HG02970 (cell line): Measurements from ENCODE around the gene SLC6A18.

Source experiments
- ATAC-seq: cut with Tn5 transposase; IDR thresholded peaks from one replicate; pipeline ENCODE4 v1.9.1; 2021; ENCODE audit warnings: mild to moderate bottlenecking, moderate library complexity, moderate number of reproducible peaks; ENCODE audit not compliant: unreplicated experiment, low FRiP score

SLC6A18 gene

GRCh38 chr5:1214163-1214935 lies 10.8 kb upstream of the SLC6A18 start:
- no peak for ATAC-seq

GRCh38 chr5:1214936-1215220 lies 10.3 kb upstream of the SLC6A18 start:
- ATAC-seq = no peak

- no peak for ATAC-seq
These were observed 9.7 kb upstream of the SLC6A18 start for GRCh38 chr5:1215320-1216096.

GRCh38 chr5:1216211-1216917 lies 8.8 kb upstream of the SLC6A18 start:
- ATAC-seq = no peak

GRCh38 chr5:1216918-1217295 lies 8.3 kb upstream of the SLC6A18 start:
- ATAC-seq = no peak

- no peak for ATAC-seq
These were observed 7.5 kb upstream of the SLC6A18 start for GRCh38 chr5:1217596-1218206.

- no peak for ATAC-seq
These were observed 6.7 kb upstream of the SLC6A18 start for GRCh38 chr5:1218351-1219080.

GRCh38 chr5:1219098-1219767 lies 5.9 kb upstream of the SLC6A18 start:
- no peak for ATAC-seq

GRCh38 chr5:1219768-1220100 lies 5.4 kb upstream of the SLC6A18 start:
- ATAC-seq = no peak

GRCh38 chr5:1220351-1220750 lies 4.8 kb upstream of the SLC6A18 start:
- ATAC-seq = no peak

- no peak for ATAC-seq
These were observed 4.3 kb upstream of the SLC6A18 start for GRCh38 chr5:1220831-1221230.

GRCh38 chr5:1221721-1222120 lies 3.5 kb upstream of the SLC6A18 start:
- no peak for ATAC-seq

- no peak for ATAC-seq
These were observed 3.0 kb upstream of the SLC6A18 start for GRCh38 chr5:1222147-1222546.

- no peak for ATAC-seq
These were observed 2.4 kb upstream of the SLC6A18 start for GRCh38 chr5:1222621-1223277.

- ATAC-seq = no peak
These were observed 1.9 kb upstream of the SLC6A18 start for GRCh38 chr5:1223278-1223670.

- ATAC-seq = no peak
These were observed 550 bp upstream of the SLC6A18 start for GRCh38 chr5:1224631-1225030.

GRCh38 chr5:1226231-1226630 lies 1.1 kb downstream of the SLC6A18 start:
- no peak for ATAC-seq

GRCh38 chr5:1226839-1227581 lies 1.8 kb downstream of the SLC6A18 start:
- ATAC-seq = no peak

- ATAC-seq = no peak
These were observed 2.5 kb downstream of the SLC6A18 start for GRCh38 chr5:1227667-1228066.
